Body of pancreas (tissue), 4 donors: Measurements from ENCODE around the gene NR2F1-AS1.

ENCODE experiments used
- CTCF ChIP-seq, 7 experiments: fragments of 450-650 bp in 4 of 7; fragments of 200-600 bp in 3 of 7; sonication (generic) in 3 of 7; IDR thresholded peaks; one replicate each; pipeline ENCODE4 v1.5.1; 2016 to 2019; ENCODE audit warnings: antibody characterized with exemption in 7 of 7
- POLR2A ChIP-seq, 3 donors: fragments of 450-650 bp; IDR thresholded peaks; one replicate each; pipeline ENCODE4 v1.6.1; 2016; ENCODE audit warnings: antibody characterized with exemption in 3 of 3, mild to moderate bottlenecking in 2 of 3

- TF ChIP-seq POLR2A (IDR thresholded peaks at IDR 0.05): no peak
- TF ChIP-seq CTCF (IDR thresholded peaks at IDR 0.05): no peak
These were observed 23.9 kb upstream of the NR2F1-AS1 start for GRCh38 chr5:93604644-93605515.
